PFSK-1 (cell line): Measurements from ENCODE around the gene PFDN4.

Source experiments
- FOXP2 ChIP-seq: optimal IDR thresholded peaks from 2 replicates; pipeline ENCODE3; 2011; ENCODE audit warnings: borderline replicate concordance, control low read depth, inconsistent platforms; ENCODE audit not compliant: insufficient read depth; ENCODE audit errors: extremely low read length, extremely low read depth
- POLR2AphosphoS5 ChIP-seq: IDR thresholded peaks from 2 replicates; pipeline ENCODE4 v1.6.1; 2012; ENCODE audit warnings: low read depth, mild to moderate bottlenecking, control low read depth, low read length, moderate library complexity
- SIN3A ChIP-seq: IDR thresholded peaks from 2 replicates; pipeline ENCODE4 v1.6.1; 2012; ENCODE audit warnings: mild to moderate bottlenecking, low read length, moderate library complexity, borderline replicate concordance; ENCODE audit not compliant: insufficient read depth
- TAF1 ChIP-seq: IDR thresholded peaks from 2 replicates; pipeline ENCODE4 v1.6.1; 2012; ENCODE audit warnings: low read length, control low read depth, borderline replicate concordance; ENCODE audit not compliant: insufficient read depth
- TF ChIP-seq, protein P1 (sequence below), 2 experiments: IDR thresholded peaks; 2 replicates each; pipeline versions ENCODE4 v1.6.1 to v1.8.0; 2011 to 2012; ENCODE audit warnings: low read depth in 2 of 2, low read length in 2 of 2, control low read depth in 1 of 2, inconsistent platforms in 1 of 2, mild to moderate bottlenecking in 1 of 2, moderate library complexity in 1 of 2; ENCODE audit not compliant: insufficient read depth in 1 of 2

Gene PFDN4

DNA sequence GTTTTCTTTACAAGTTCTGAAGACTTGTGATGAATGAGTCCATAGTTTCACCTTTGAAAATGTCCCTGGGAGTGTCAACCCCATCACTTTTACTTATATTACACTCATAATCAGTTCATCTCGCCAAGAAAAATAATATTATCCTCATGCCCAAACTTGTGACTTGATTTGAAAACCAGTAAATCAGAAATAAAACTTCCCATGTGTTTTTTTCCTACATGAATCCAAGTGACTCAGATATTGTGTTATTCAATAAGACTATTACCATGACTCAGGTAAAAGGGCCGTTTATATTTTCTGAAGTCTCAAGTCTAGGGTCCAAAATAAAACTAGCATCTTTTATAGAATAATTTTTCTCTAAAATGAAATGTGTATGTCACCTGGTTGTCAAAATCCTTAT is 18.3 kb upstream of the PFDN4 start:
- TF ChIP-seq TAF1 (no peak), POLR2AphosphoS5 (no peak)

DNA sequence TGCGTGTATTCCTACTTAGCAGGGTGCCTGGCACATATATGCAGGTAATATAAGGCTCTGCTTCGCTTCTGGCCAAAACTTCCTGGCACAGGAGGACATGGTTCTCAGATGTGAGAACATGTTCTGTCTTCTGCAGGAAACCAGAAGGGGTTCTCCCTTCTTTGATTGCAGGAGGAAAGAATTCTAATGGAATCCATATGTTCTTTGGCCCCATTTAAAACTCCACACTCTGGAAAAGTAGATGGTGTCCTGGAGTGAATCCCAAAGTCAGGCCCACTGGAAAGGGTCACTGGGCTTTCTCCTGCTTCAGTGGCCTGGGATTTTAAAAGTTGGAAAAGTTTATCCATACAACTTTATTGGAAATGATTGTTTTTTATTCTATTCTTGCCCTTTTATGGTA is 17.7 kb upstream of the PFDN4 start:
- no peak for TF ChIP-seq TAF1
- TF ChIP-seq POLR2AphosphoS5: no peak
- no peak for TF ChIP-seq SIN3A
- TF ChIP-seq FOXP2: no peak
- TF ChIP-seq, protein P1, sequence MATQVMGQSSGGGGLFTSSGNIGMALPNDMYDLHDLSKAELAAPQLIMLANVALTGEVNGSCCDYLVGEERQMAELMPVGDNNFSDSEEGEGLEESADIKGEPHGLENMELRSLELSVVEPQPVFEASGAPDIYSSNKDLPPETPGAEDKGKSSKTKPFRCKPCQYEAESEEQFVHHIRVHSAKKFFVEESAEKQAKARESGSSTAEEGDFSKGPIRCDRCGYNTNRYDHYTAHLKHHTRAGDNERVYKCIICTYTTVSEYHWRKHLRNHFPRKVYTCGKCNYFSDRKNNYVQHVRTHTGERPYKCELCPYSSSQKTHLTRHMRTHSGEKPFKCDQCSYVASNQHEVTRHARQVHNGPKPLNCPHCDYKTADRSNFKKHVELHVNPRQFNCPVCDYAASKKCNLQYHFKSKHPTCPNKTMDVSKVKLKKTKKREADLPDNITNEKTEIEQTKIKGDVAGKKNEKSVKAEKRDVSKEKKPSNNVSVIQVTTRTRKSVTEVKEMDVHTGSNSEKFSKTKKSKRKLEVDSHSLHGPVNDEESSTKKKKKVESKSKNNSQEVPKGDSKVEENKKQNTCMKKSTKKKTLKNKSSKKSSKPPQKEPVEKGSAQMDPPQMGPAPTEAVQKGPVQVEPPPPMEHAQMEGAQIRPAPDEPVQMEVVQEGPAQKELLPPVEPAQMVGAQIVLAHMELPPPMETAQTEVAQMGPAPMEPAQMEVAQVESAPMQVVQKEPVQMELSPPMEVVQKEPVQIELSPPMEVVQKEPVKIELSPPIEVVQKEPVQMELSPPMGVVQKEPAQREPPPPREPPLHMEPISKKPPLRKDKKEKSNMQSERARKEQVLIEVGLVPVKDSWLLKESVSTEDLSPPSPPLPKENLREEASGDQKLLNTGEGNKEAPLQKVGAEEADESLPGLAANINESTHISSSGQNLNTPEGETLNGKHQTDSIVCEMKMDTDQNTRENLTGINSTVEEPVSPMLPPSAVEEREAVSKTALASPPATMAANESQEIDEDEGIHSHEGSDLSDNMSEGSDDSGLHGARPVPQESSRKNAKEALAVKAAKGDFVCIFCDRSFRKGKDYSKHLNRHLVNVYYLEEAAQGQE (IDR thresholded peaks at IDR 0.05; ENCODE audit: insufficient read depth in 1 of 2, low read depth in 2 of 2, low read length in 2 of 2): no peak

DNA sequence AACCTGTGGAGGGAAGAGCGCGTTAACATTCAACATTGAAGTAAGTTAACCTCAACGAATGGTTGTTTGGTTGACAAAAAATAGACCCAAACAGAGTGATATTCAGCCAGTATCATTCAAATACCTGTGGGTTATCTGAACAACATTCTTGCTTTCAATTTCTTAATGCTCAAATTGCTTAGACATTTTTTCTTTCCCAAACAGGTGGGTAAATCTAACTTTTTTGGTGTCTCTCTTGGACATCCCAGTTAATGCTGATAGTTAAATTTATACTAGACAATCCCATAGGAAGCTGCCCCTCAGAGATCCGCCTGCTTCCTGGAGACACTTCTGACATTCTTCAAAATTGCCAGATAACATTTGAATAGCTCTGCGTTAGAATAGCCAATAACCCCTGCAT is 14.1 kb upstream of the PFDN4 start:
- TF ChIP-seq TAF1: no peak
- TF ChIP-seq POLR2AphosphoS5: no peak
- no peak for TF ChIP-seq FOXP2
- TF ChIP-seq SIN3A: no peak
- TF ChIP-seq, protein P1 (IDR thresholded peaks at IDR 0.05; ENCODE audit: insufficient read depth in 1 of 2, low read depth in 2 of 2, low read length in 2 of 2): no peak

DNA sequence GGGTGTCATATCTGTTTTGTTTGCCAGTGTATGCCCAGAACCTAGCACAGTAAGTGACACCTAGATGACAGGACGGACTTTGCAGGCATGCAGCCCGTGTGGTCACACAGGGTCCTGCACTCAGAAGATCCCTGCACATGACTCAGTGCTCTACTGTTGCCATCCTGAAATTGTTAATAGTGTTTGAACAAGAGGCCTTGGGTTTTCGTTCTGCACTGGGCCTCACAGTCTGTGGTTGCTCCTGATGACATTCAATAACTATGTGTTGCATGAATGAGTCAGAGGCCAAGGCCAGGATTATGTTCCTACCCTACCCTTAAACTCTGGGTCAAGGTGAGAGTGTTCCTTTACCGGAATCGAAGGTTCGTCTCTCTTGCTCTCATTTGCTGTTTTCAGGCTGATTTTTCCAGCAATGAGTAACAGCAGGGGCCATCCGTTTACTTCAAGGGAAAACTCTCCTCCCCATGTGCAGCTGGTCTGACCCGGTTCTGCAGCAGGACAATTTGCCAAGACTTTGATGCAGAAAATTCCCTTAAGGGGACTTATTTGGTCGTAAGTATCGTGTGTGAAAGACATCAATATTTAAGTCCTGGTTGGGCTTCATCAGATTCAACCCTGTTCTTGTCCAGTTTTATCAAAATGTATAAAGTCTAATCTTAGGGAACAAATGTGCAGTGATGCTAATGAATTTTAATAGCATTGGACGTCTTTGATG is 13.0 kb upstream of the PFDN4 start:
- TF ChIP-seq POLR2AphosphoS5 (no peak), TAF1 (no peak), FOXP2 (no peak), SIN3A (no peak)
- TF ChIP-seq, protein P1 (IDR thresholded peaks at IDR 0.05; ENCODE audit: insufficient read depth in 1 of 2, low read depth in 2 of 2, low read length in 2 of 2): no peak

DNA sequence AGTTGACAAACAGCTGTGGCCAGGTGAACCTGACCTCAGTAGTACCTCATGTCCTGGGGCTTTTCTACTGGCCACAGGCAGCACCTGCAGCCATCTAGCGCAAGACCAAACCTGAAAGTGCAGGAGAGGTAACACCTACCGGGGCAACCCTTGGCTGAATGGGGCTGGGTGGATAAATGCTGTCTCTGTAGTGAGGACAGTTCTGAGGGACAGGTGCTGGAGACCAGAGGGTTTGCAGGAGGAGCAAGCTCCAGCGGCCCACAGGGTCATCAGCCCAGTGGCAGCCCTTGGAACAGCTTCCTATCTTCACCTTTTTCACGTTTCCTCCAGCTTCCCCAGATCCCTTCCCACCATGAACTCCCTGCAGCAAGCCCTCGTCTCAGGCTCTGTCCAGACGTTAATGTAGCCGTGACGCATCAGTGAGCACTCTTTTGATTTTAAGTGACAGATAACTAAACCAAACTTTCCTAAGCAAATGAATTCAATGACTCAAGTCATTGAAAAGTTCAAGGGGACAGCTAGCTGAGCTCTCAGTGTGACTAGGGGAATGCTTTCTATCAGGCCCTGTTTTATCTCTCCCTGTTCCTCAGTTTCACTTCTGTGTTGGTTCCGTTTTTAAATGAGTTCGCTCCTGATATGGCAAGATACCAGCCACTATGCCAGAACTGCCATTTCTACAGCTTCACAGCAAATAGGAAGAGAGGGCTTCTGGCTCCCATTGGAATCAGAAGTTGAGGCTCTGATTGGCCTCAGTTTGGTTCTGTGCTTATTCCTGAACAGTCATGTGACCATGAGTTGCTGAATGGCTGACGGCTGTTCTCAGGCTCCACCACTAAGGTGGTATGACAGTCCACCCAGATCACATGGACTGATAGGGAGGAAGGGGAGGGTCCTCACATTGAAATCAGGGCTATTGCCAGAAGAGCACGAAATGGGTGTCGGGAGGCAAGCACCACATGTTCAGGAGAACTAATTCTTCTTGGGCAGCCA is 12.1 kb upstream of the PFDN4 start:
- no peak for TF ChIP-seq SIN3A
- TF ChIP-seq, protein P1 (IDR thresholded peaks at IDR 0.05; ENCODE audit: insufficient read depth in 1 of 2, low read depth in 2 of 2, low read length in 2 of 2): no peak
- TF ChIP-seq TAF1: no peak
- no peak for TF ChIP-seq POLR2AphosphoS5
- no peak for TF ChIP-seq FOXP2
